ENCODE results near the gene BRAF. TPM values are rescaled to one million over a fixed set of nuclear protein-coding genes. Genes with fewer than 3 reads are reported as not detected.
"Not testable (repeated sequence)": the region's sequence is repeated elsewhere in the genome, so short reads cannot be mapped to it uniquely, and the experiment has no call there.

The BRAF gene
- polyA plus RNA-seq, 4 donors = 23.3 to 28.6 (median 26.1) TPM

DNA sequence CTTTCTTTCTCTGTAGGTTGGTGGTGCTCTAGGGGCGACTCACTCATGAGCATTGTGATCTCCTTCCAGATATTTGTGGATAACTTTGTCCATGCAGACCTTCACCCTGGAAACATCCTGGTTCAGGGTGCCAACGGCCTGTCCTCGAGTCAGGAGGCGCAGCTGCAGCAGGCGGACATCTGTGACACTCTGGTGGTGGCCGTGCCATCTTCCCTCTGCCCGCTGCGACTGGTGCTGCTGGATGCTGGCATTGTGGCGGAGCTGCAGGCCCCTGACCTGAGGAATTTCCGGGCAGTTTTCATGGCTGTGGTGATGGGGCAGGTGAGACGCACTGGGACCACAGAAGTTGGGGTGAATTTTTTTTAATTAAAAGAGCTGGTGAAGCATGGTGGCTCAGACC lies 237.8 kb downstream of the BRAF start:
- no peak for DNase-seq (ENCODE audit: low read depth in 4 of 4, low spot score in 3 of 4)

DNA sequence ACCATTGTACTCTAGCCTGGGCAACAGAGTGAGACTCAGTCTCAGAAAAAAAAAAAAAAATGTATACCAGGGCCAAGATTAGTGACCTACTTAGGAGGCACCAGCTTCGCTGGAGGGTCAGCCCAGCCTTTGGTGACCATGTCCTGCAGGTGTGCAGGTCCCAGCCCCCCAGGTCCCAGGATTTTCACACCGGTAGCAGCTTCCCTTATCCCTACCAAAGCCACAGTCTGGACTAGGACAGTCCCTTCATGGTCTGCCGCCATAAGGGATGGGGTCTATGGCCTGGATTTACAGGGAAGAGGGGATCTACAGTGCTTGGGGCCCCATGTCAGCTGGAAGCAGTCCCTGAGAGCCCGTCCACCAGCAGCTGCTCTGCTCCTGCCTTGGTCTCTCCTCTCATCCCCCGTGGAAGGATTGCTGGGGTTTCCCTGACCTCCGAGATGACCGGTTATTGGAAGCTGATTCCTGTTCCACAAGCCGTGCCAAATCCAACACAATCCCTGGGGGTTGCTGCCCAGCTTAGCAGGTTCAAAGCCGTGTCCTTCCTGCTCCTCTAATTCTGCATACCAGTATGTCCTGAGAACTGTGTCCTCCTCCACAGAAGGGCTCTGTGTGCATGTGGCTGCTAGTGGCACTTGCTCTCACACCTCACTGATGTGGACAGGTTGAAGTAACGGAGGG lies 239.2 kb downstream of the BRAF start:
- DNase-seq (ENCODE audit: low read depth in 4 of 4, low spot score in 3 of 4) = no peak

DNA sequence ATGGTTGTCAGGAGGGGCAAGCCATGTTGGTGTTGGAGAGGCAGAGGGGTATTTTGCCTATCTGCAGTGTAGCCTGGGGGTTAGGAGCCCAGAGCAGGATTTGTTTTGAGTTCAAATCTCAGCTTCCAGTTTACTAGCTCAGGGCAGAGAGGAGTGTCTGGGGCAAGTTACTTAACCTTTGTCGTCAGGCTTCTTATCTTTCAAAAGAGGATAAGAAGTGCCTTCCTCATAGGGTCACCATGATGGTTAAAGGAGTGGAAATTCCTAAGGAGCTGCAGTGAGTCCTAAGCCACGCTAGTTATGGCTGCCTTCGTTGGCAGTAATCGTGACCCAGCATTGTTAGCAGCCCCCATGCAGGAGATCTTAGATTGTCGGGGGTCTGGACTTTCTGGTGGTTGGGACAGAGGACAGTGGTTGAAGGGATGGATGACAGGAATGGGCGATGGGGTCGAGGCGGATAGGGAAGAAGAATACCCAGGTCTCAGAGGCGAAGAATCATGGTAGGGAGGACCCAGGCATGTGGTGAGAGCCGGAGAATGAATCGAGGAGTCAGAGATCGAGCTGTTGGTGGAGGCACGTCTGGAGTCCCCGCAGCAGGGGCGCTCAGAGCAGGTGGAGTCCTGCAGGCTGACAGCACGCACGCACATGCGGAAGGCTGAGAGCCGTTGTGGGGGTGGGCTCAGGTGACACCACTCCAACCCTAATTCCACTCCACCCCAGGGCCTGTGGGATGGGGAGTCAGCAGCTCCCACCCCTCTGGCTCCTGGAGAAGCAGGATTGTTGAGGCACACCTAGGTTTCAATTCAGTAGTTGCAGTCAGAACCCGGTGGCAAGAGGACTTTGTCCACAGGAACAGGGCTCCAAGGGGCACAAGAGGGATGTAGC lies 240.4 kb downstream of the BRAF start:
- DNase-seq (ENCODE audit: low read depth in 4 of 4, low spot score in 3 of 4) = no peak

DNA sequence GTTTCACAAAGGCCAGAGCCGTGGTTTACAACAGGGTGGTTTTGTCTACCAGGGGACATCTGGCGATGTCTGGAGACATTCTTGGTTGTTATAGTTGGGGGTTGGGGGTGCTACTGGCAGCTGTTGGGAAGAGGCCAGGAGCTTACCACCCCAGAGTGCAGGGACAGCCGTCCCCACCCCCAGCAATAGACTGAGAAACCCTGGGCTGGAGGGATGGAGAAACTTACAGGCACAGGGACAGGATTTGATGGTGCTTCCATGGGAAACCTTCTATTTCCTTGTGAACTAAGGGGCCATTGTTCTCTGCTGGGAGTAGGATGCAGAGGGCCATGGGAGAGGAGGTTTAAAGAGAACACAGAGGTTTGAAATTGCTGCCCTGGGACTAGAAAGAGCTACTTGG lies 241.1 kb downstream of the BRAF start:
- no peak for DNase-seq (ENCODE audit: low read depth in 4 of 4, low spot score in 3 of 4)

DNA sequence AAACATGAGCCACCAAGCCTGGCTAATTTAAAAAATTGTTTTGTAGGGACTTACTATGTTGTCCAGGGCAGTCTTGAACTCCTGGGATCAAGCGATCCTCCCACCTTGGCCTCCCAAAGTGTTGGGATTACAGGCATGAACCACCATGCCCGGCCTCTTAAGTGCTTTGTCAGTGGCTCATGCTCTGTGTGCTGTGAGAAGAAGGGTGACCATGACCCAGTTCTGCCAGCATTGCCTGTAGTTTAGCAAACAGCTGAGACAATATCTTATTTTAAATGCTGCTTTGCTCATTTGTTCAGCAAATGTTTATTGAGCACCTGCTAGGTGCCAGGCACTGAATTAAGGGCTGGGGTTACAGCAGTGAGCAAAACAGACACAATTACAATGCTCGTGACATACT lies 243.0 kb downstream of the BRAF start:
- DNase-seq (ENCODE audit: low read depth in 4 of 4, low spot score in 3 of 4) = no peak

DNA sequence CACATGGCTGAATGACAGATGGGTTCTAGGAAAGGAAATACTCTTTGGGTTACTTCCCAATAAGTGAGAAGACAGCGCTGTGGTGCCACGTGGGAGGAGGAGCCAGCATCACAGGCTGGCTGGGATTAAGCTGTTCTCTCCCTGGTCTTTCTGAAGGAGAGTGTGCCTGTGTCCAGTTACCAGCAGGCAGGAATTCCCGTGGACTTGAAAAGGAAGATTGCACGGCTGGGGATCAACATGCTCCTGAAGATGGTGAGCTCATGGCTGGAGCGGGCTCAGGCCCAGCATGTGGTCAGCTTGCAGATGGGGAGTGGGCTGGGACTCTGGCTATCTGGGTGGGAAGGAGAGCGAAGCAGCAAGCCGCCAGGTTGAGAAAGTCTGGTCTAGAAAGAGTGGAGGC lies 243.8 kb downstream of the BRAF start:
- no peak for DNase-seq (ENCODE audit: low read depth in 4 of 4, low spot score in 3 of 4)

DNA sequence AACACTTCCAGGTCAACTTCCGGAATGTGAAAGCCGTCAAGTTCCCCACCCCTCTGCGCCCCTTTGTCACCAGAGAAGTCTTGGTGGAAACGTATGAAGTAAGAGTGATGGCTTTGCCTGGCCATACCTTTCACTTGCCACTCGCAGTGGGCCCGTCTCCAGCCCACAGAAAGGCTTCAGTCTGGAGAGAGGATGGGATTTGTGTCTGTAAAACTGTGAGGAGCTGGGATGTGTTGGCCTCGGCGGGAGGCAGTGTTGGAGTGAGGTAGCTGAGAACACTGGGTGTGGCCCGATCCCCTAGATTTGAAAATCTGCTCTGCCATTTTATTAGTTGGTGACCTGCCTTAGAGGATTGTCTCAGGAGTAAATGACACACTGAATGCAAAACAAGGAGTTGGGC lies 245.5 kb downstream of the BRAF start:
- no peak for DNase-seq (ENCODE audit: low read depth in 4 of 4, low spot score in 3 of 4)

DNA sequence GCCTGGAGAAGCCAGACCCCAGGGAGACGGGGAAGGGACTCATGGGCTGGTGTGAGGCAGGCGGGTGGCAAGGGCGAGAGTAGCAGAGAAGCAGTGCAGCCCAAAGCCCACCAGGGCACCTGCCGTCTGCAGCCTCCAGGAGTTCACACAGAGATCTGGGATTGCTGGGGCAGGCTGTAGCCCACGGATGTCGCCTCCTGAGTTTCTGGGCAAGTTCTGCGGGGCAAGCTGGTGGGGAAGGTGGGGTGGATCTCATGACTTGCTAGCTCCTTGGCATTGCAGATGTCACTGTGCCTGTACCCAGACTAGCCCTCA lies 246.0 kb downstream of the BRAF start:
- DNase-seq (ENCODE audit: low read depth in 4 of 4, low spot score in 3 of 4) = no peak

DNA sequence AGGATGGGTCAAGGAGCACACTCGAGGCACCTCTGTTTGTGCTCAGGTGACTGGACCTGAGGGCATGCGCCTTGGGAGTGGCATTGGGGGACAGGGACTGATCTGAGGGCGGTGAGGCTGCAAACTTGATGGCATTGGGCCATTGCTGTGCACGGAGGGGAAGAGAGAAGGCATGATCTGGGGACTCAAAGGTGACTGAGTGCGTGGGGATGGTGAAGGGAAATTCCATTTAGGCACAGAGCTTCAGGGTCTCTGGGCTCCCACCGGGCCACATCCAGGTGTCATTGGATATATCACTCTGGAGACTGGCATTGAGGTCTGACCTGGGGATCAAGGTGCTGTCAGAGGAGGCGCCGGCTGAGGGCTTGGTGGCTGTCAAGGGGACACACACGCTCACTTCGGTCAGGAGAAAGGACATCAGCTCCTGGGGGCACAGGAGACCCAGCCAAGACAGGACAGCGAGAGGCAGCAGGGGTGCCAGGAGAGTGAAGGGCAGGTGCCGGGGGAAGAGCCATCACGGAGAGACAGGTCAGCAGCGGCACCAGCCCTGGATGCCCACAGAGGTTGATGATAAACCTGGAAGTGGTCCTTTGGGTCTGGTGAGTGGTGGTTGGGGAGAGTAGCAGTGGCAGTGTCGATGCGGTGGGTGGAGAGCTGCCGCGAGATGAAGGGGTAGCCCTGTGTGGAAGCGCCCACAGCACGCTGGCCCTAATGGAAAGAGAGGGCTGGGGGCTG lies 246.5 kb downstream of the BRAF start:
- DNase-seq (ENCODE audit: low read depth in 4 of 4, low spot score in 3 of 4) = no peak

DNA sequence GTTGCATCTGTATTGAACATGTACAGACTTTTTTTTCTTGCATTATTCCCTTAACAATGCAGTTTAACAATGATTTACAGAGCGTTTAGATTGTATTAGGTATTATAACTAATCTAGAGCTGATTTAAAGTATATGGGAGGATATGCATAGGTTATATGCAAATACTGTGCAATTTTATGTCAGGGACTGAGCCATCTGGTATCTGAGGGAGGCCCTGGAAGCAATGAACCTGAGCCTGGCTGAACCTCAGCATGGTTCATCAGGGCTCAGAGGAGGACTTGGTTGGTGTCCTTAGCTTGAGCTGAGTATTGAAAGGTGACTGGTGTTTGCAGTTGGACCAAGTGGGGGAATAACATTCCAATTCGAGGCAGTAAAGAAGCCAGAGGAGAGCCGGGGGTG lies 247.2 kb downstream of the BRAF start:
- no peak for DNase-seq (ENCODE audit: low read depth in 4 of 4, low spot score in 3 of 4)

DNA sequence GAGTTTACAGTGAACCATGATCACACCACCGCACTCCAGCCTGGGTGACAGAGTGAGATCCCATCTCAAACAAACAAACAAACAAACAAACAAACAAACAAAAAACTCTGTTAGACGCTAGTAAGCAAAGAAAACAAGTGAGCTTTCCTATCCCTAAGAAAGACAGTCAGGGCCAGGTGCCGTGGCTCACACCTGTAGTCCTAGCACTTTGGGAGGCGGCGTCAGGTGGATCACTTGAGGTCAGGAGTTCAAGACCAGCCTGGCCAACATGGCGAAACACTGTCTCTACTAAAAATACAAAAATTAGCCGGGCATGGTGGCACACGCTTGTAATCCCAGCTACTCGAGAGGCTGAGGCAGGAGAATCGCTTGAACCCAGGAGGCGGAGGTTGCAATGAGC lies 247.8 kb downstream of the BRAF start:
- DNase-seq (ENCODE audit: low read depth in 4 of 4, low spot score in 3 of 4) = not testable (repeated sequence)

DNA sequence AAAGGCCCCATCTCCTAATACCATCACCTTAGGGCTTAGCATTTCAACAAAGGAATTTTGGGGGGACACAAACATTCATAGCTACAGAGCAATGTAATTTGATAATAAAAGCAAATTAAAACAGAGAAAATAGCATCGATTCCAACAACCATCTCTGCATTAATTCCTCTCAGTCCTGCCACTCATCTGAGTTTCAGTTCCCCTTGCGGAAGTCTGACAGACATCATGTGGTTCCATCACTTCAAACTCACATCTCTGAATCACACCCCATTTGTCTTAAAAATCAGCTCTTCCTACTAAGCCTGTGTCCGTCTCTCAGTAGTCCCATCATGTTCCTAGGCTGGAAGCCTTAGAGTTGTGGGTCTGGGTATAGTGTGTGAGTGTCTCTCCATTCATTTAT lies 248.4 kb downstream of the BRAF start:
- DNase-seq (ENCODE audit: low read depth in 4 of 4, low spot score in 3 of 4) = no peak

DNA sequence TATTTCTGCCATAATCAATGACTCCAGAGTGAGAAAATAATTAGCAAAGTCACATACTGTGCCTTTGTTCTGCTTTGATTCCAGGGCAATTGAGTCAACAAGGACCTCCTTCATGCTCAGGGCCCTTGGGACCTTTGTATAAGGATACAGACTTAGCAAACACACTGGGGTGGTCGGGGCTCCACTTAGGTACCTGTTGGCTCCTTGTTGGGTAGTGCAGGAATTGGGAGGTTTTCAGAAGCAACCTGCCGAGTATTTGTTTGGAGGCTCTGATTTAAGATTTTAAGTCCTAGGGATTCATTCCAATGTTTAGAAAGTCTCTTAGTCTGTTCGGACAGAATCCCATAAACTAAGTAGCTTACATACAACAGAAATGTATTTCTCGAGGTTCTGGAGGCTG lies 249.0 kb downstream of the BRAF start:
- no peak for DNase-seq (ENCODE audit: low read depth in 4 of 4, low spot score in 3 of 4)

DNA sequence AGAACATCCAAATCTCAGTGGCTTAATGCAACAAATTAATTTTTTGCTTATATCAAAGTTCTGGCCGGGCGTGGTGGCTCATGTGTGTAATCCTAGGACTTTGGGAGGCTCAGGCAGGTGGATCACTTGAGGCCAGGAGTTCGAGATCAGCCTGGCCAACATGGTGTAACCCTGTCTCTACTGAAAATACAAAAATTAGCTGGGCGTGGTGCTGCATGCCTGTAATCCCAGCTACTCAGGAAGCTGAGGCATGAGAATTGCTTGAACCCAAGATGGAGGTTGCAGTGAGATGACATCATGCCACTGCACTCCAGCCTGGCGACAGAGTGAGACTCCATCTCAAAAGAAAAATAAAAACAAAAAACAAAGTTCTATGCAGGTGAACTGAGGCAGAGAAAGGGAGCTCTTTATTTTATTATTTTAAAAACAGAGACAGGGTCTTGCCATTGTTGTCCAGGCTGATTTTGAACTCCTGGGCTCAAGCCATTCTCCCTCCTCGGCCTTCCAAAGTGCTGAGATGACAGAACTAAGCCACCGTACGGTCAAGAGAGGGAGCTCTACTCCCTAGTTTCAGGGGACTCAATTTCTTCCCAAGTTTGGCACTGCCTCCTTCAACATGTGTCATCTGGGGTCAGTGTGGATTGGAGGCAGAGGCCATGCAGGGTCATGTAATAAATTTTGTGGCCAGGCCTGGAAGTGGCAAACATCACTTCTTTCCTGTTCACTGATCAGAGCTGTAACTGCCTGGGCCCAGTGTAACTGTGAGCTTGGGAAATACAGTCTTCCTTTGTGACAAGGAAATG lies 249.6 kb downstream of the BRAF start:
- no peak for DNase-seq (ENCODE audit: low read depth in 4 of 4, low spot score in 3 of 4)

DNA sequence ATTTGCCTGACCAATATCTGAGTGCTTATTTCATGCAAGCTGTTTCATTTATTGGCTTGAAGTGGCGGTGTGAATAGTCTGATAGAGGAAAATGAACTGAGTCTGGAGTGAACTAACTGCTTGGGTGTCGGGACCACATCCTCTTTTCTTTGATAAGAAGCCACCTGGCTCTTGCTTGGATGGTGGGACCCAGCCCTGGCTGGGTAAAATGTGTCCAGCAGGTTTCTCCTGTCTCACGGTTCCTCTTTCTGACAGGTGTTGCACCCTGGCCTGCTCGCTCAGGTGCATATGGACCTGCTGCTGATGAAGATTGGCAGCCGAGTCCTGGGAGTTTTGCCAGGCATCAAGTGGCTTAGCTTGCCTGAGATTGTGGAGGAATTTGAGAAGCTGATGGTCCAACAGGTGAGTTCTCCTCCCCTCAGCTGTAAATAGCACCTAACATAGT lies 250.4 kb downstream of the BRAF start:
- DNase-seq (ENCODE audit: low read depth in 4 of 4, low spot score in 3 of 4) = no peak

DNA sequence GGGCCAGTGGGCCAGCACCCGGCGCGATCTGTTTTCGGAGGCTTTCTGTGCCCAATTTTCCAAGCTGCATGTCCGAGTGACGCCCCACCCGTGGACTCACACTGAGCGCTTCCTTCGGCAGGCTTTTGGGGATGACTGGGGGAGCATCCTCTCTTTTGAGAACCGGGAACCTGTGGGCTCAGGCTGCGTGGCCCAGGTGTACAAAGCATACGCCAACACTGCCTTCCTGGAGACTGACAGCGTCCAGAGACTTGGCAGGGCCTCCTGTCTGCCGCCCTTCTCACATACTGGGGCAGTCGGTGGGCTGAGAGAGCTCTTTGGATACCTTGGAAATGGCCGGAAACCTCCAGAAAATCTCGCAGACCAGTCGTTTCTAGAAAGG lies 251.0 kb downstream of the BRAF start:
- no peak for DNase-seq (ENCODE audit: low read depth in 4 of 4, low spot score in 3 of 4)

DNA sequence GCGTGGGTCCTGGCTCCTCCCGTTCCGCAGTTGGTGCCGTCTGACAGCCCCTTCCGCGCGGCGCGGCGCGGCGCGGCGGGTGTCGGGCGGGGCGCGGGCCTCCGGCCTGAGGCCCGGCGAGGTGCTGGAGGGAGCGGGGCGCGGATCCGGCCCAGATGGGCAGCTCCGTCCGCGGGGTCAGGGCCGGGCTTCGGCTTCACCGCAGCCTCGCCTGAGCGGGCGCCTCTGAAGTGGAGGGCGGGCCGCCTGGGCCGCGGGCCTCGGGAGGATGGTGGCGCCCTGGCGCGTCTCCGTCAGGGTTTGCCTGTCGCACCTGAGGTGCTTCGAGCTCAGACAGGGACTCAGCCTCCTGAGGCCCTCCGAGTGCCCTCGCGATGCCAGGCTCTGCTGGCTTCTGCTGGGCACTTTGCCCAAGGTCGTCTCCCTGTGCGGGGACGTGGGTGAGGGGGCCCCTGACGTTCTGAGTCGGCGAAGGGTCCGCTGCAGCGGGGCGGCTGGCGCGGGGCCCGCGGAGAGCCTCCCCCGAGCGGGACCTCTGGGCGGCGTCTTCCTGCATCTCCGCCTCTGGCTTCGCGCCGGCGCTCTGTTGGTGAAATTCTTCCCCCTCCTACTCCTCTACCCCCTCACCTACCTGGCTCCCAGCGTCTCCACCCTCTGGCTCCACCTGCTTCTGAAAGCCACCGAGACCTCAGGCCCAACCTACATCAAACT lies 251.5 kb downstream of the BRAF start:
- no peak for DNase-seq (ENCODE audit: low read depth in 4 of 4, low spot score in 3 of 4)

DNA sequence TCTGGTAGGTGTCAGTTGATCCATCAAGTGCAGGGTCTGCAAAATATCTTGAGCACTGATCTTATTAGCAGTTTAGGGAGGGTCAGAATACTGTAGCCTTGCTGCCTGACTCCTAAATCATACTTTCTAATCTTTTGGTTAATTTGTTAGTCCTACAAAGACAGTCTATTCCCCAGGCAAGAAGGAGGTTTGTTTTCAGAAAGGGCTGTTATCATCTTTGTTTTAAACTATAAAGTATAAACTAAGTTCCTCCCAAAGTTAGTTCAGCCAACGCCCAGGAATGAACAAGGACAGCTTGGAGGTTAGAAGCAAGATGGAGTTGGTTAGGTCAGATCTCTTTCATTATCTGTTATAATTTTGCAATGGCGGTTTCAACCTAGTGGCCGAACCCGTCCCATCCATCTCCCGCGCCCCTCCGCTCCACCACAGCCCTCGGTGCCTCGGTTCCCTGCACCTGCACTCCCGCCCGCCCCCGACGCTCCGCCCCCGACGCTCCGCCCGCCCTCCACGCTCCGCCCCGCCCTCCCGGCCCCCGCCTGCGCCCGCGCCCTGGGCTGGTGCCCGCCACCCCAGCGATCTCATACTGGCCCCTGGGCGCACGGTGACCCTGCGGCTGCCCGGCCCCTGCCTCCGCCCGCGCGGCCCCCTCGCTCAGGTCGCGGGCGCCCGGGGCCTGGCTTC lies 252.2 kb downstream of the BRAF start, which contains the start of gene ADCK2:
TSS of gene ADCK2 (plus strand) at position 564 of the 681 bp plus-strand sequence. CDS start 386 bp downstream, outside the sequence.
- no peak for DNase-seq (ENCODE audit: low read depth in 4 of 4, low spot score in 3 of 4)

DNA sequence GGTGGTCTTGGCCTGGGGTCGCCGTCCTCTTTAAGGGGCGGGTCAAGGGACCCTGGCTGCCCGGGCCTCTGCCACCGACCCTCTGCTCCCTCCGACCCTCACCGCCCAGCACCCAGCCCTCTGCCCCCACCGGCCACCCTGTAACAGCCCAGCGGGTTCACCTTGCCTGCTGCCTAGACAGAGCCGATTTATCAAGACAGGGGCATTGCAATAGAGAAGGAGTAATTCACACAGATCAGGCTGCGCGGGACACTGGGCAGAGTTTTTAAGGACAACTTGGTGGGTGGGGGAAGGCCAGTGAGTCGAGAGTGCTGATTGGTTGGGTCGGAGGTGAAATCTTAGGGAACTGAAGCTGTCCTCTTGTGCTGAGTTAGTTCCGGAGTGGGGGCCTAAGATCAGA lies 252.8 kb downstream of the BRAF start:
- no peak for DNase-seq (ENCODE audit: low read depth in 4 of 4, low spot score in 3 of 4)

All from right renal pelvis (tissue), 4 donors.